Stimulated activated naive CD4-positive, alpha-beta T cell treated with Interleukin-2 at 50 U/mL for 16 hours (primary cell): Measurements from ENCODE around the gene PGA5.
"Not testable (repeated sequence)": the region's sequence is repeated elsewhere in the genome, so short reads cannot be mapped to it uniquely, and the experiment has no call there.

Source experiments
- DNase-seq: peaks from one replicate; lab custom pipeline; 2025; lab: John Stamatoyannopoulos, UW

PGA5 gene

DNA sequence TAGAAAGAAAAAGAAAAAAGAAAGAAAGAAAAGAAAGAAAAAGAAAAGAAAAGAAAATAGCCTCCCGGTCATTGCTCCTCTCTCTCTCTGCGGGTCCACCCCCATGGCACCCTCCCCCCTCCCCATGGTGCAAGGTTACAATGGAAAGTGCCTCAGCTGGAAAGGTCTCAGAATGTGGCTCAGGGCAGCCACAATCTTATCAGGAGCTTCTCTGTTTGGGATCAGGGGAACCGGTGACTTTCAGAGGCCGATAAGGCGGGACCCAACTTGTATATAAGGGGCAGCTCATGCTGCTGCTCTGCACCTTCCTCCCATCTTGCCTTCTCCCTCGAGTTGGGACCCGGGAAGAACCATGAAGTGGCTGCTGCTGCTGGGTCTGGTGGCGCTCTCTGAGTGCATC, at the start of gene PGA5:
Gene PGA5 (plus strand): TSS at position 301 of the 400 bp plus-strand sequence. CDS start 52 bp downstream, at position 353.
- not testable (repeated sequence) for DNase-seq

DNA sequence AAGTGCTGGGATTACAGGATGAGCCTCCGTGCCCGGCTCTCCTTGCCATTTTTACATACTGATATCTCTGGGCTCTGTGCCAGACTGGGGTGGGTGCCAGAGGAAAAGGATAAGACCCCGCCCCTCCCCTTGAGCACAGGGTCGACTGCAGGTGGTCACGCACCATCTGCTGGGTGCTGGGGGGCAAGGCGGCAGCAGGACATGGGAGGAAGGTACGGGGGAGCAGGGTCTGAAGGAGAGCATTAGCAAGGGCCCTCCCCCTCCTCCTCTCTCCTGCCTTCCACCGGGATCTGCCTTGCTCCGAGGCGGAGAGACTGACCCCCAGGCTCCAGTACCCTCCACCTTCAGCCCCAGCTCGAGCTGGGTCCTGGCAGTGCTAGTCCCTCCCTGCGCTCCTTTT, 47.4 kb upstream of the PGA5 start:
- DNase-seq: no peak

DNA sequence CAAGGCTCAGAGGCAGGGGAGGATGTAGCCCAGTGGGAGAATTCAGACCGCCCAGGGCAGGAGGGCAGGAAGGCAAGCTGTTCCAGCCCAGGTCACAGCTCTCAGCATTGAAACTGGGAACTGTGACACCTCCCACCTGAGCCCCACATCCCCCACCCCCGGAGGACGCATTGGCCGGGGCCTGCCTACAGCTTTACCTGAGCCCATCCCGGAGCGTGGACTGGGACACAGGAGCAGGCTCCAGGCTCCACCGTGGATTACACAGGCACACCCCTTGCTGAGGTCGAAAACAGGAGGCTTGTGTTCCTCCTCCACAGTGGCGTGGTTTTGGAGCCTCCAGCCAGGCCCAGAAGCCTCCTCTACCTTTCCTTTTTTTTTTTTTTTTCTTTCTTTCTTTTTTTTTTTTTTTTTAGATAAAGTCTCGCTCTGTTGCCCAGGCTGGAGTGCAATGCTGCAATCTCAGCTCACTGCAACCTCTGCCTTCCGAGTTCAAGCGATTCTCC, 46.8 kb upstream of the PGA5 start:
- DNase-seq: no peak

DNA sequence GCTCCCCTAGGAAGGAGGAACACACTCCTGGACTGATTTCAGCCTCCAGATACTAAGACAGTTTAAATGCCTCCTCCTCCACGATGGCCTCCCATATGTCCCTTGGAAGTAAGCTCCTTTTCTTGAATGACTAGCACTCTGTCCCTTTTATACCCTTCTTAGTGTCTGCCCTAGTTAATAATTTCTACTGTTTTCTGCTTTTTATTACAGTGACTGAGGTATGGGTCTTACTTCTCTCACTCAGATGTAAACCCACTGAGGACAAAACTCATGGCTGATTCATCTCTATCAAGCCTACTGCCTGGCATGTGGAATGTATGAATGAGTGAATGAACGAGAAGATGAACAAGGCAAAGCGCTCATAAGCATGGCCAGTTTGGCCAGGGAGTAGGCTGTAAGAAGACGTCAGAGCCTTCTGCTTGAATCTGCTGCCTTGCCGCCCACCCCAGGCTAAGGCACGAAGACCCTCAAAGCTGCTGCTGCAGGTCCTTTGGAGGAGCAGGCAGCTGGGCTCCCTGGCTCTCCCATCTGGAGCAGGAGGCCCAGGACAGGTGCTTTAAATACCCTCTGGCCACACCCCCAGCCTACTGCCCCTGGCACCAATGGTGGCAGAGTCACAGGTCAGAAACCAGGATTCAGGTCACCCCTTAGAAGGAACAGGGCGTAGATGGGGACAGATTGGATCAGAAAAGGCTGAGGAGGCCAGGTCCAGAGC, 45.8 kb upstream of the PGA5 start:
- no peak for DNase-seq

DNA sequence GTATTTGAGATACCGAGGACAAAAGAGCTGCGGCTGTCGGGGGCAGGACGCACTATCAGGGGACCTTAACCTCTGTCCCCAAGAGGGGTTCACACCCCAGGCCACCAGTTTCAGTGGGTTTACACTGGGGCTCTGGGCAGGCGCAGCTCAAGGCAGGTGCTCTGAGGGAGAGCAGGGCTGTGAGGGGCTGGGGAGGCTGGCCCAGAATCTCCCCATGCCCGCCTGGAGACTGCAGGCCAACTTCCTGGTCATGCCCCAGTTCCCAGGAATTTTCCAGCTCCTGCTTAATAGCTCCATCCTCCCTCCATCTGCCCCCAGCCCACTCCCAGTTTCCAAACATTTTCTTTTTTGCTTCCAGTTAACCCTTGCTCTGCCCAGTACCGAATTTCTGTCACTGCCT, 45.3 kb upstream of the PGA5 start:
- no peak for DNase-seq

DNA sequence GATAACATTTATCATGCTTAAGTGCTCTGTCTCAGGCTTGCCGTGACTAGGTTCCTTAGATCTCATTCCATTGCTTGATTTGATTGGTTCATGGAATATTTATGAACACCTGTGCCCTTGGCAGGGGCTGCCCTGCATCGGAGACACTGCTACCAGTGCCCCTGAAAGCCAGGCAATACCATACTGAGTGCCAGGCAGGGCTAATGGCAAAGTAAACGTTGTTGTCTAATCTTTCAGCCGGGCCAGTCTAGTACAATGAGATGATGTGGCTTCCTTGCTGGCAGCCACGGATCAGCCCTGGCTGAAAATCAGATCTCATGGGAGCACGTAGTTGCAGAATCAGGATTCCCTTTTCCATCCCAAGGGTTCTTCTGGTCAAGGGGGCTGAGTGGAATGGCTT, 42.6 kb upstream of the PGA5 start:
- no peak for DNase-seq

DNA sequence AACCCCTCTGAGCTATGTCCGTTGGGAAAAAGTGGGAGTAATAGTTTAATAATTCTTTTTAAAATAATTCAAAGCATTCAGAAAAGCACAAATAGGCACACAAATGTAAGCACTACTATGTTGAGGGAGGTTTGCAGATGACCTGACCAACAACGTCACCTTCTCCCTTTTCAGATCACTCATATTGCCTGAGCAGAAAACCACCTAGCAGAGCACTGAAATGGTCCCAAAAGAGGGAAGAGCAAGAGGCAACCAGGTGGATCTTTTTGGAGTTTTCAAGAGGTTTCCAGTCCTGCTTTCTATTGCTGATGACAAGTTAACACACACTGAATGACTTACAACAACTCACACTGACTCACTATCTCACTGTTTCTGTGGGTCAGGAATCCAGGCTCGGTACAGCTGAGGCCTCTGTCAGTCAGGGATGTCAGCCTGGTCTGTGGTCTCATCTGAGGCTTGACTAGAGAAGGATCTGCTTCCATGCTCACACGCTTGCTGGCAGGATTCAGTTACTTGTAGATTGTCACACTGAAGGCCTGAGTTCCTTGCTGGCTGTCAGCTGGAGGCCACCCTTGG, 41.9 kb upstream of the PGA5 start:
- DNase-seq: no peak

DNA sequence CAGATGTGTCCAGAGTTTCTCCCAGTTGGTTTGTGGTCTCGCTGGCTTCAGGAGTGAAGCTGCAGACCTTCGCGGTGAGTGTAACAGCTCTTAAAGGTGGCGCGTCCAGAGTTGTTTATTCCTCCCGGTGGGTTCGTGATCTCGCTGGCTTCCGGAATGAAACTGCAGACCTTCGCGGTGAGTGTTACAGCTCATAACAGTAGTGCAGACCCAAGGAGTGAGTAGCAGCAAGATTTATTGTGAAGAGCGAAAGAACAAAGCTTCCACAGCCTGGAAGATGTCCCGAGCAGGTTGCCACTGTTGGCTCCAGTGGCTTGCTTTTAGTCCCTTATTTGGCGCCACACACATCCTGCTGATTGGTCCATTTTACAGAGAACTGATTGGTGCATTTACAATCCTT, 39.5 kb upstream of the PGA5 start:
- no peak for DNase-seq

DNA sequence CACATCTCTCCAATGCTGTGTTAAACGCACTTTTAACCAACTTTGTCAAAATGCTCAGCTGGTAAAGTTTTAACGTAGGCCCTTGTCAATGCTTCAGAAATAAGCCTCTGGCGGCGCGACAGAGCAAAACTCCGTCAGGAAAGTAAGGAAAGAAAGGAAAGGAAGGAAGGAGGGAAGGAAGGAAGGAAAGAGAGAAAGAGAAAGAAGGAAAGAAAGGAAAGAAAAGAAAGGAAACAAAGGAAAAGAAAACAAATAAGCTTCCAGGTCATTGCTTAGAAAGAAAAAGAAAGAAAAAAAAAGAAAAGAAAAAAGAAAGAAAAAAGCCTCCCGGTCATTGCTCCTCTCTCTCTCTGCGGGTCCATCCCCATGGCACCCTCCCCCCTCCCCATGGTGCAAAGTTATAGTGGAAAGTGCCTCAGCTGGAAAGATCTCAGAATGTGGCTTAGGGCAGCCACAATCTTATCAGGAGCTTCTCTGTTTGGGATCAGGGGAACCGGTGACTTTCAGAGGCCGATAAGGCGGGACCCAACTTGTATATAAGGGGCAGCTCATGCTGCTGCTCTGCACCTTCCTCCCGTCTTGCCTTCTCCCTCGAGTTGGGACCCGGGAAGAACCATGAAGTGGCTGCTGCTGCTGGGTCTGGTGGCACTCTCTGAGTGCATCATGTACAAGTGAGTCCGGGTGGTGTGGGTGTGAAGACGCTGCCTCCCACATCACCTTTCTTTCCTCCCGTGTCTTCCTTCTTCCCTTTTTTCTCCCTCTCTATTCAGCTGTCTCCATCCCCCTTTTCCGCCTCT, 37.8 kb upstream of the PGA5 start, which contains the start of gene PGA3:
Gene PGA3 (plus strand): TSS at position 566 of the 797 bp plus-strand sequence. CDS start 50 bp downstream, at position 616.
- not testable (repeated sequence) for DNase-seq

DNA sequence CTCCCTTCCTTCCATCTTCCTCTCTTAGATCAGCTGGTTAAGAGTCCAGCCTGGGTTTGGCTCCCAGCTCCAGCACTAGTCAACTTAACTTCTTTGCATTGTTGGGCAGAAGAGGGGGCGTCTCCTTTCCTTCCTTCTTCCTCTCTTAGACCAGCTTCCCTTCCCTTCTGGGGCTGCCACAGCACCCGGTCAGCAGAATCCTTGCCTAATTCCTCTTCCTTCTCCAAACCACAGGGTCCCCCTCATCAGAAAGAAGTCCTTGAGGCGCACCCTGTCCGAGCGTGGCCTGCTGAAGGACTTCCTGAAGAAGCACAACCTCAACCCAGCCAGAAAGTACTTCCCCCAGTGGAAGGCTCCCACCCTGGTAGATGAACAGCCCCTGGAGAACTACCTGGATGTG, 37.1 kb upstream of the PGA5 start:
- DNase-seq: not testable (repeated sequence)

DNA sequence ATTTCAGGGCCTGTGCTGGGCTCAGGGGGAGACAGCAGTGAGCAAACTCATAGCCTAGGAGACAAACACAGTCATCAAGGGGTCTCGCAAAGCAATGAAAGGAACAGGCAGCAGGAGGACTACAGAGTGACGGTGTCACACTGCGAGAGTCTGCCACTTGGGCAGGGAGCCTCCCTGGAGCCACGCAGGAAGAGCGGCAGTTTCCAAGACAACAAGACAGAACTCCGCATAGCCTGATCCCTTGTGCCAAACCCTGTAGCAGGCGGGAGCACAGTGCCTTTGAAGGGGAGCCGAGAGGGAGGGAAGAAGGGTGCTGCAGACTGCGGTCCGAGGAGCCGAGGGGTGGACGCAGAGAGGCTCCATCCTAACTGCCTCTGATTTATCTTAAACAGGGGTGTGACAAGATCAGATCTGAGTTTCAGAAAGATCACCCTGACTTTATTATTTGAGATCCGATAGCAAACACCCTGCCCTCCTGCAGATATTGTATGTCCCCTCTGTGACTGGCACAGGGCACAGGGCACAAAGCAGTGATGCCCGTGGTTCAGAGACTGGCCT, 36.4 kb upstream of the PGA5 start:
- not testable (repeated sequence) for DNase-seq

DNA sequence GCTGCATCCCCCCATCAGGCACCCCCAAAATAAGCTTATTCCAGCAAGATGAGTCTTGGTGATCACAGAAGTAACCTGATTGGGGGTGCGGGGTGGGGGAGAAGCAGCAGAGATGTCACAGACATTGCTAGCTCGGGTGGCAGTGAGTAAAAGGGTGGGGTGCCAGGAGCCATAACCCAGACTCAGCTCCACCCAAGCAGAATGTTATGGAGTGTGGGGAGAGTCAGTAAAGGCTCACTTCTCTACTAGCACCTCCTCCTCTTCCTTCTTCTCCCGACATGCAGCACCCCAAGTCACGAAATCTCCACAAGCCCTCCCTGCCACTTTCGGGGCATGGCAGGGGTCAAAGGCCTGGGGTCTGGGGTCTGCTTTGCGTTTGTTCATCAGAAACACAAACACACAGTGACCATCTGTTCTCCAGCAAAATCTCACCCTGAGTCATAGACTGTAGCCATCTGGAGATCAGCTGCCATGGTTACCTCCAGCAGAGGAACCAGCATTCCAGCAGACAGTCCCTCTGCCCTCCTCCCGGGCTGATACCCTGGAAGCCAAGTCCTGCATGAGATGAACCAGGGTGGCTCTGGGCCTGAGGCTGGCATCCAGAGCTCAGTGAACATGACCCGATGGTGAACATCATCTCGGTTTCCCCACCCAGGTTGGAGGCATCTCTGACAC, 33.2 kb upstream of the PGA5 start:
- DNase-seq: not testable (repeated sequence)

DNA sequence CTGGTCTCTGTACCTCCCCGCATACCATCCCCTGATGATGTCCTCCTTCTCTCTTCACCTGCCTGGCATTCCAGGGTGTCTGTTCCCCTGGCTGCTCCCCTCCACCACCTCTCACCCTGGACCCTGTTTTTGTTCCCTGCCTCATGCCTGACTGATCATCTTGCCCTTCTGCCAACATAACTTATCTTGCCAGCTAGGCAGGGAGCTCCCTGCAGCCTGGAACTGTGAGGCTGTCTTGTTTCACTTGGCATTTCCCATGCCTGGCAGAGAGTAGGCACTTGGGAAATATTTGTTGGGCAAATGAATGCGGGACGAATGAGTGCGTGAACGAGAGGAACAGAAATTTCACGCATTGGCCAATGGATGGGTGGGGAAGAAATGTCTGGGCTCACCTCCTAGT, 30.3 kb upstream of the PGA5 start:
- not testable (repeated sequence) for DNase-seq

DNA sequence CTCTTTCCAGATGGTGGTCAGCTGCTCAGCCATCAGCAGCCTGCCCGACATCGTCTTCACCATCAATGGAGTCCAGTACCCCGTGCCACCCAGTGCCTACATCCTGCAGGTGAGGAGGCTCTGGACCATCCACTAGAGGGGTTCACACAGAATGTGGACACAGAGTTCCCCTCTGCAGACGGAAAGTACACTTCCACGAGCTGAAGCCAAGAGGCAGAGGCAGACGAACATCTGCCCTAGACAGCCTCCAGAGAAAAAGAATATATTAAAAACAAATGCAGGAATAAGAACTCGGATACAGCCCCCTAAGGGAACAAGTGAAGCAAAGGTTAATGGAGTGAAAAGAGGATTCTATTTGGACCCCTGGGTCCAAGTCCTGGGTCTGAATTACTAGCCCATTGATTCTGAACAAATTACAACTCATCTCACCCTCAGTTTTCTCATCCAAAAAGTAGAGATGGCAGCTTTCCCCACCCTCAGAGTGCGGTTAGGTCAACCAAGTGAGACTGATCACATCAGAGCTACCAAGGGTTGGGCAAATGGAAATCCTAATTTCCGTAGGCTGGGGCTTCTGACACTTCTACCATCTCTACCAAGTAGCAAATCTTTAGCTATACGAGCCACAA, 29.5 kb upstream of the PGA5 start:
- DNase-seq: not testable (repeated sequence)

DNA sequence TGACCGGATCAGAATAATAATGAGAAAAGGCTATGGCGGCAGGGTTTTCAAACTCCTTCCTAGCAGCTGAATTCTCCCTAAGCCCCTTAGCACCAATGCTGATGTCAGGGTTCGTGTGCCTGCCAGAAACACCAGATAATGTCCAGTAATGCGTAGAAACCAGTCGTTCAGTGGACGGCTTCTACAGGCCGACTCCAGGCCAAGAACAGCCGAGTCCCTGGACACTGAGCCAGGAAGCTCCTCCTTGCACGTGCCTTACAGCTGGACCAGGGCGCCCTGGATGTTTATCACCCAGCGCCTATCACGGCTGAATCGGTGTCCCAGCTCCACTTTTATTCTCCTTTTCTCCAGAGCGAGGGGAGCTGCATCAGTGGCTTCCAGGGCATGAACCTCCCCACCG, 28.8 kb upstream of the PGA5 start:
- DNase-seq: not testable (repeated sequence)

DNA sequence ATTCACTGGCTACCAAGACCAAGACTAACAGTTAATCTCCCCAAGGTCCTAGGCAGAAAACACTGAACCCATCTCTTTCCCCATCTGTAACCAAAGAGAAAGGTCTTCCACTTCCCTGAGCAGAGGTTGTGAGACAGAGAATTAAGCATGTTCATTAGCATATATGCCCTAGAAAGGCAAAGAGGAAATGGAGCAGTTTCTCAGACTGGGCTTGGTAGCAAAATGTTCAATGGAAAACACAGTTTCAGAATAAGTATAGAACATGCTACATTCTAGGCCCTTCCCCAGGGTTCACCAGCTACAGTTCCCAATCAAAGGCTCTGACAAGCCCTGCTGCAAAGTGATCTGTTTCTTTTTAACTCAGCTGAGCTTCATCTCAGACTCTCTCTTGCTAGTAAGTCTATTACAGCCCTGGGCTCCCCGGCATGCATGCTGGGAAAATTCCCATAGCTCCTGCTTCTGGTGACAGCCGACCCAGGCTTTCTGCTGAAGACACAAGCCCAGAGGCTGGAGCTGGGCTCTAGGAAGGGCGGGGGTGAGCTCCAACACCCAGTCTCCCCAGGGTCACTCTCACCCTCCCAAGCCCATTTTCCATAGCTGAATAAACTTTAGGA, 27.2 kb upstream of the PGA5 start:
- DNase-seq: not testable (repeated sequence)

DNA sequence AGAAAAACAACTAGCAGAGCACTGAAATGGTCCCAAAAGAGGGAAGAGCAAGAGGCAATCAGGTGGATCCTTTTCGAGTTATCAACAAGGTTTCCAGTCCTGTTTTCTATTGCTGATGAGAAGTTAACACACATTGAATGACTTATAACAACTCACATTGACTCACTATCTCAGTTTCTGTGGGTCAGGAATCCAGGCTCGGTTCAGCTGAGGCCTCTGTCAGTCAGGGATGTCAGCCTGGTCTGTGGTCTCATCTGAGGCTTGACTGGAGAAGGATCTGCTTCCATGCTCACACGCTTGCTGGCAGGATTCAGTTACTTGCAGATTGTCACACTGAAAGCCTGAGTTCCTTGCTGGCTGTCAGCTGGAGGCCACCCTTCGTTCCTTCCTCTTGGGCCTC, 22.7 kb upstream of the PGA5 start:
- not testable (repeated sequence) for DNase-seq

DNA sequence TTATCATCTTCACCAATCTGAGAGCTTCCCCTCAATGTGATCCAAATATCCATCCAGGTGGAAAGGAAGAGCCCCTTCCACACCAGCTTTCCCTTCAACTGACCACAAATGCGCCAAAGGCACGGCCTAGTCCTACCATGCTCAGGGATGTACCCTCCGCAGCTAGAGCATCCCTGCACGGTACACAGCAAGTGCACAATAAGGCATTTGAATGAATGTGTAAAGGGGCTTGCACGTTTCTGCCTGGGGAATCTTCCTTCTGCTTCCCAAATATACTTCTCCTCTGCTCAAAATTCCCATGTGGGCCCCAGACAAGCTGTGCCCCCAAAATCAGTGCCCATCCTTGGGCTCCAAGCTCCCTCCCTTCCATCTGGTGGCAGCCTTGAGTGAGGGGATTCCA, 22.0 kb upstream of the PGA5 start:
- not testable (repeated sequence) for DNase-seq

DNA sequence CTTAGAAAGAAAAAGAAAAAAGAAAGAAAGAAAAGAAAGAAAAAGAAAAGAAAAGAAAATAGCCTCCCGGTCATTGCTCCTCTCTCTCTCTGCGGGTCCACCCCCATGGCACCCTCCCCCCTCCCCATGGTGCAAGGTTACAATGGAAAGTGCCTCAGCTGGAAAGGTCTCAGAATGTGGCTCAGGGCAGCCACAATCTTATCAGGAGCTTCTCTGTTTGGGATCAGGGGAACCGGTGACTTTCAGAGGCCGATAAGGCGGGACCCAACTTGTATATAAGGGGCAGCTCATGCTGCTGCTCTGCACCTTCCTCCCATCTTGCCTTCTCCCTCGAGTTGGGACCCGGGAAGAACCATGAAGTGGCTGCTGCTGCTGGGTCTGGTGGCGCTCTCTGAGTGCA, 18.9 kb upstream of the PGA5 start, which contains the start of gene PGA4:
Gene PGA4 (plus strand): TSS at position 301 of the 400 bp plus-strand sequence. CDS start 54 bp downstream, at position 355.
- DNase-seq: not testable (repeated sequence)

DNA sequence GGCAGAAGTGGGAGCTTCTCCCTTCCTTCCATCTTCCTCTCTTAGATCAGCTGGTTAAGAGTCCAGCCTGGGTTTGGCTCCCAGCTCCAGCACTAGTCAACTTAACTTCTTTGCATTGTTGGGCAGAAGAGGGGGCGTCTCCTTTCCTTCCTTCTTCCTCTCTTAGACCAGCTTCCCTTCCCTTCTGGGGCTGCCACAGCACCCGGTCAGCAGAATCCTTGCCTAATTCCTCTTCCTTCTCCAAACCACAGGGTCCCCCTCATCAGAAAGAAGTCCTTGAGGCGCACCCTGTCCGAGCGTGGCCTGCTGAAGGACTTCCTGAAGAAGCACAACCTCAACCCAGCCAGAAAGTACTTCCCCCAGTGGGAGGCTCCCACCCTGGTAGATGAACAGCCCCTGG, 18.3 kb upstream of the PGA5 start:
- DNase-seq: not testable (repeated sequence)
